H1 (cell line): Measurements from ENCODE around the gene RAB38. TPM values are rescaled to one million over a fixed set of nuclear protein-coding genes. Genes with fewer than 3 reads are reported as not detected.

Experiments used
- CBX8 ChIP-seq: fragments of 300-800, 300-1000 bp; sonication (generic); IDR thresholded peaks from 2 replicates; pipeline ENCODE4 v1.7.1; 2016; ENCODE audit warnings: low read depth, low read length, borderline replicate concordance
- CHD2 ChIP-seq: IDR thresholded peaks from 2 replicates; pipeline ENCODE4 v1.6.1; 2012; ENCODE audit warnings: low read length, improper control_type of control experiment
- EGR1 ChIP-seq: IDR thresholded peaks from 2 replicates; pipeline ENCODE4 v1.6.1; 2011; ENCODE audit warnings: low read depth, low read length, borderline replicate concordance
- FOSL1 ChIP-seq: IDR thresholded peaks from 2 replicates; pipeline ENCODE4 v1.6.1; 2011; ENCODE audit warnings: mild to moderate bottlenecking, low read depth, low read length, moderate library complexity; ENCODE audit not compliant: insufficient read depth
- JUN ChIP-seq: IDR thresholded peaks from 2 replicates; pipeline ENCODE4 v1.6.1; 2011; ENCODE audit warnings: low read depth, mild to moderate bottlenecking, improper control_type of control experiment, low read length
- MAFK ChIP-seq: IDR thresholded peaks from 2 replicates; pipeline ENCODE4 v1.6.1; 2012; ENCODE audit warnings: low read depth, mild to moderate bottlenecking, improper control_type of control experiment, low read length
- SP2 ChIP-seq: IDR thresholded peaks from 2 replicates; pipeline ENCODE4 v1.6.1; 2012; ENCODE audit warnings: mild to moderate bottlenecking, low read length, inconsistent platforms
- TAF7 ChIP-seq: optimal IDR thresholded peaks from 2 replicates; pipeline ENCODE3; 2011; ENCODE audit warnings: low read depth, mild to moderate bottlenecking, inconsistent platforms, low read length, moderate library complexity, borderline replicate concordance
- polyA plus RNA-seq, 7 experiments: library from polyadenylated mRNA; depleted of rRNA in 3 of 7; stranded (reverse) in 5 of 7; unstranded in 2 of 7; fragments of >200 nt in 5 of 7; fragments of 200-250 nt in 2 of 7; gene quantifications; 1 replicate in 5 of 7; 2 replicates in 1 of 7; 4 replicates in 1 of 7; pipeline versions ENCODE4 v1.2.1 to v1.2.3, GENCODE V29; 2011 to 2013; ENCODE audit warnings: missing spikeins in 2 of 7, mixed read lengths in 2 of 7
- total RNA-seq: library from RNA; stranded (reverse); fragmentation: NEBNext Ultra II Directional; extraction: Animal tissue kit (Norgen Biotek cat#: 25700); gene quantifications from 2 replicates; pipeline ENCODE4 v1.2.1, GENCODE V29; 2021

RAB38 gene
- total and polyA plus RNA-seq, 2 of the 8 experiments (the other 6 are each of a cell fraction or from before 2014, with no cell fraction given), result 15.4 to 16.5 TPM

DNA sequence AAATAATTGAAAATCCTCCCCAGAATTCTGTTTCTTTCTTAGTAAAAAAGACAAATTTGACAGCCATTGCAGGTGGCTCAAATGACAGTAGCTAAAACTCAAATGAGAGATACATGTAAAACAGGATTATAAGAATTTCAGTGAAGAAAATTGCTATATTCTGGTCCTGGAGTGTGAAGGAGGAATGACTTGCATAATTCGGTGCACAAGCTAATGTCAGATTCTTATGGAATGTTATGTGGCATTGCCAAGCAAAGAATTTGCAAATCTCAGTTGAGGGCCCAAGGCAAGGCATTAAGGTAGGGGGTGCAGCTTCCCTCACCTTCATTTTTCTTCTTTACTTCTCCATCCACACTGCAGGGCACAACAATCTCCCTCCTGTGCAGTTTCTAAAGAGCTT lies 35.4 kb downstream of the RAB38 start (continued):
- TF ChIP-seq FOSL1 (no peak), JUN (no peak), CHD2 (no peak), SP2 (no peak), MAFK (no peak), EGR1 (no peak), CBX8 (no peak), TAF7 (no peak)
